Right ventricle myocardium superior (tissue), 1 donor: Measurements from ENCODE around the gene TM4SF1. TPM values are rescaled to one million over a fixed set of nuclear protein-coding genes. Genes with fewer than 3 reads are reported as not detected.
A peak's percentile ranks its signal among the peaks of the same experiment; 100 is the strongest.

Experiments used
- ATAC-seq: fragments of 200-7000 bp; cut with Tn5 transposase; one replicate; pipeline ENCODE4 v1.9.1; 2020; ENCODE audit warnings: mild to moderate bottlenecking; ENCODE audit not compliant: poor library complexity
- DNase-seq: peaks from one replicate; pipeline ENCODE4 v3.0.0-alpha.2; 2020
- intact Hi-C: fragments of 100-400 bp; cut with DNase I; formaldehyde crosslinking; loops from one replicate; pipeline ENCODE4 v1.11.2; 2022
- long read RNA-seq: library from polyadenylated mRNA; unstranded; transcript quantifications from one replicate; pipeline ENCODE4 v2.0.0, GENCODE V29; 2021
- total RNA-seq: library from RNA; stranded (reverse); fragmentation: NEBNext Ultra II Directional; extraction: Animal tissue kit (Norgen Biotek cat#: 25700); gene quantifications from one replicate; pipeline ENCODE4 v1.2.1, GENCODE V29; 2021
- donor health status: DM: no; HTN: yes; CAD: no; lungs with severe emphysema.

TM4SF1 gene, protein sequence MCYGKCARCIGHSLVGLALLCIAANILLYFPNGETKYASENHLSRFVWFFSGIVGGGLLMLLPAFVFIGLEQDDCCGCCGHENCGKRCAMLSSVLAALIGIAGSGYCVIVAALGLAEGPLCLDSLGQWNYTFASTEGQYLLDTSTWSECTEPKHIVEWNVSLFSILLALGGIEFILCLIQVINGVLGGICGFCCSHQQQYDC
- total RNA-seq, result 110 TPM
- long read RNA-seq, transcript TM4SF1-201 (5 exons, 1,771 nt), result major isoform, 222 of 230 reads
- long read RNA-seq, partial matches to known transcripts, result 3 of 230 reads
- long read RNA-seq, other reads (novel, unspliced or antisense), result 1 of 230 reads

- intact Hi-C loops, result no loop called here
These were observed at the start of gene TM4SF1 for GRCh38 chr3:149377408-149378364. Gene TM4SF1 (minus strand): TSS chr3:149377649. CDS start chr3:149377547, 102 bp downstream.

GRCh38 chr3:149426325-149426724 lies 48.9 kb upstream of the TM4SF1 start:
- no peak for ATAC-seq
- intact Hi-C loops, result no loop called here

More at GRCh38 chr3:149377408-149378364, at the start of gene TM4SF1:
- DNase-seq (peak; percentile 54), ATAC-seq (peak; percentile 90)

GRCh38 chr3:149424918-149425317 lies 47.5 kb upstream of the TM4SF1 start:
- DNase-seq (no peak), ATAC-seq (peak; percentile 46)
- intact Hi-C loops, result no loop called here

More at GRCh38 chr3:149426325-149426724, 48.9 kb upstream of the TM4SF1 start:
- DNase-seq, result no peak

DNA sequence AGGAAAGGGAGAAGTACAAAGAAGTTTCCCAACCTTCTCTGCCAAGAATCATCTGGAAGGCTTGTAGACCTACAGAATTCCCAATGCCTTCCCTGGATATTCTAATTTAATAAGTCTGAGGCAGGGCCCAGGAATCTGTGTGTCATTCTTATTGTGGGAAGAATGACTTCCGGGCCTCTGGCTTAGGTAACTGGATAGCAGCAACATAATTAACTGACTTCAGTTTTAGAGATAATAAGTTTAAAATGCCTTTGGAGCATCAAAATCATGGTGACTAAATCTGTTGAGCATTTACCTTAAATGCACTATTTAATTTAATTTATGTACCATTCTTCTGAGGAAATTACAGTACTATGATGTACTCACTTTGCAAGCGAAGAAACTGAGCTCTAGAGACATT lies 44.3 kb upstream of the TM4SF1 start:
- DNase-seq, result no peak
- ATAC-seq, result no peak

DNA sequence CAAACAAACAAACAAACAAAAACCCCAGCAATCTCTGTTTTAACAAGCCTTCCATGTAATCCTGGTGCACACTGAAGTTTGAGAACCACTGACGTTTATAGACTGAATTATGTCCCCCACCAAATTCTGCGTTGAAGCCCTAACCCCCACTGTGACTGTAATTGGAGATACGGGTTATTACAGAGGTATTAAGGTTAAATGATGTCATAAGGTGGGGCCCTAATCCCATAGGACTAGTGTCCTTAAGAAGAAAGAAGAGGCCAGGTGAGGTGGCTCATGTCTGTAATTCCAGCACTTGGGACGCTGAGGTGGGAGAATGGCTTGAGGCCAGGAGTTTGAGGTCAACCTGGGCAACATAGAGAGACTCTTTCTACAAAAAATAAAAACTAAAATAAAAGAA lies 42.4 kb upstream of the TM4SF1 start:
- intact Hi-C loops, result no loop called here
- DNase-seq, result no peak
- ATAC-seq, result no peak

More for the DNA sequence above, 44.3 kb upstream of the TM4SF1 start:
- intact Hi-C loops, result no loop called here

- ATAC-seq (no peak), DNase-seq (no peak)
- intact Hi-C loops, result no loop called here
These were observed 40.3 kb upstream of the TM4SF1 start for GRCh38 chr3:149417727-149418126.

- DNase-seq (no peak), ATAC-seq (no peak)
- intact Hi-C loops, result no loop called here
These were observed 39.7 kb upstream of the TM4SF1 start for GRCh38 chr3:149417174-149417573.

DNA sequence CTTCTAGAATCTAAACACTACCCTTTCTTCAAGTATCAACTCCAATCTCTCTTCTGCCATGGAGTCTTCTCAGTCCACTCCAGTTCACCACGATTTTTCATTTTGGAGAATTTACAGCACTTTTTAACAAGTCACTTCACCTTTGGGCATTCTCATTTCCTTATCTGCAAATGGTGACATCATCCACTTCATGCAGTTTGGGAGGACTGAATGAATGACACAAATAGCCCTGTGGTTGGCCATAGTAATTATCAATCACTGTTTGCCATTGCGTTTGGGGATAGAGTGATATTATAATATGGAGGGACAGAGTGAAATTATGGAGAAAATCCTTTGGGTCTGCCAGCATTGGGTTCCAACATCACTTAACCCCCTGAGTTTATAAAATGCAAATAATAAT lies 38.0 kb upstream of the TM4SF1 start:
- ATAC-seq (no peak), DNase-seq (no peak)
- intact Hi-C loops, result no loop called here

DNA sequence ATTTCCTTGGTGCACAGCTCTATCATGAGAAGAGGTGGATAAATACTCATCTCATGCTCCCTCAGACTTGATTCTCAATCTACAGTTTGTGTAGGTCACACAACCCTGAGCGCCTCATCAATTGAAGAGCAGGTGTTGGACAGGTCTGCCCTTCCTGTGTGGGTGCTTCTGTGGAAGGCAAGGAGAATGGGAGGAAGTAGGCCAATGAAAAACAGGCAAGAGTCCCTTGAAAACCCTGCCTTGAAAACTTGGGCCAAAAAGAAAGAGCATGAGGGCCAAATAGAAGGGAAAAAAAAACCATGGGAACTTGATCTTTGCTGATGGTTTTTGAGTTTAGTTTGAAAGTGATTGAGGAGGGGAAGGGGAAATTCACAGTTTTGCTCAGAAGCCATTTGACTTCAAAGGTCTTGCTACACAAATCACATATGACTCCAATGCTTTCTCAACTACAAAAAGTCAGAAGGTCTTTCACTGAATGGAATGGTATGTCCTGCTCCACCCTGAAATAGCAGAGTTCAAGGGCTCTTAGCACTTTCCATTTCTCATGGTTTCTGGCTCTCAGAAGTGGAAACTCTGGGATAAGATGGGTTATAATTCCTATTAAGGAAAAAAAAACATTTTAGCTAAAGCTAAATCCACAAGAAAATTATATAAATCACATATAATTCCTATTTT lies 37.2 kb upstream of the TM4SF1 start:
- DNase-seq (no peak), ATAC-seq (no peak)
- intact Hi-C loops, result no loop called here

DNA sequence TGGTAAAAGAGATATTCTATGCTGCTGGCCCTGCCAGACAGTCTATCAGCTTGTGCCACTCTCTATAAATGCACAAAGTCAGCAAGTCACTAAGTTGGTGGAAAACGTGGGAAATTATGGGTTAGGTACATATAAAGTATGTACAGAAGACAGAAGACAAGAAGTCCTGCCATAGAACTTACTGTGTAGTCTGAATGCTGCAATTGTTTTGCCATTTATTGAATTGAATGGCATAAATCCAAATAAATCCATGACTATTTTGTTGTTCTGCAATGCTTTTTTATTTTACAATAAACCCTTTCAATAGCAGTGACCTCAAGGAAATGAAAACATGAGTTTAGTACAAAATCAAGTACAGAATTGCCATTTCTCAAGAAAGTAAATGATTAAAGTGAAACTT lies 34.1 kb upstream of the TM4SF1 start:
- DNase-seq (no peak), ATAC-seq (no peak)
- intact Hi-C loops, result no loop called here

GRCh38 chr3:149409351-149409750 lies 31.9 kb upstream of the TM4SF1 start:
- intact Hi-C loops, result no loop called here
- ATAC-seq, result no peak
- DNase-seq, result no peak

- DNase-seq, result no peak
- intact Hi-C loops, result no loop called here
- ATAC-seq, result no peak
These were observed 30.4 kb upstream of the TM4SF1 start for GRCh38 chr3:149407898-149408297.

DNA sequence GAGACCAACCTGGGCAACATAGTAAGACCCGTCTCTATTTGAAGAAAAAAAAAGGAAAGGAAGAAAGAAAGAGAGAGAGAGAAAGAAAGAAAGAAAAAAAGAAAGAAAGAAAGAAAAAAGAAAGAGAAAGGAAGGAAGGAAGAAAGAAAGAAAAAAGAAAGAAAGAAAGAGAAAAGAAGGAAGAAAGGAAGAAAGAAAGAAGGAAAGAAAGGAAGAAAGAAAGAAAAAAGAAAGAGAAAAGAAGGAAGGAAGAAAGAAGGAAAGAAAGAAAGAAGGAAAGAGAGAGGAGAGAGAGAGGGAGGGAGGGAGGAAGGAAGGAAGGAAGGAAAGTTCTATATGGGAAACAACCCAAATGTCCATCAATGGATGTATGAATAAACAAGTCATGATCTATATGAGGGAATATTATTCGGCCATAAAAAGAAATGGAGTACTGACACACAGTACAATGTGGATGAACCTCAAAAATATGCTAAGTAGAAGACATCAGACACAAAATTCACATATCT lies 28.8 kb upstream of the TM4SF1 start:
- ATAC-seq (no peak), DNase-seq (no peak)
- intact Hi-C loops, result no loop called here

DNA sequence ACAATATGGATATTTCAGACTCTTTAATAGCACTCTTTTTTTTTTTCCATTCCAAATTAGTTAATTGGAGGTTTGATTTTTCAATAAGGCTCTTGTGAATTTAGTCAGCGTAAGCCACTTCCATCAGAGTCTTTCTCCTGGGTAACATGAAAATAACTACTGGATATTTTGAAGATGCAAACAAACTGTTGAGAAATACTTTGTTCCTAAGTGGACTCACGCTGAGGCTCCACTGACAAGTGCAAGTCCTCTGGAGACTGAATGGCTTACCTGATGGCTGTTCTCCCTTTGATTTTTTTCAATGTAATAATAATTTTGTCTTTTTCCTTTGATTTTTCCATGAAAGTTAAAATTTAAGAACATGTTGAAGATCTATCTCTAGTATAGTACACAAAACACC lies 26.0 kb upstream of the TM4SF1 start:
- DNase-seq, result no peak
- ATAC-seq, result no peak
- intact Hi-C loops, result no loop called here

DNA sequence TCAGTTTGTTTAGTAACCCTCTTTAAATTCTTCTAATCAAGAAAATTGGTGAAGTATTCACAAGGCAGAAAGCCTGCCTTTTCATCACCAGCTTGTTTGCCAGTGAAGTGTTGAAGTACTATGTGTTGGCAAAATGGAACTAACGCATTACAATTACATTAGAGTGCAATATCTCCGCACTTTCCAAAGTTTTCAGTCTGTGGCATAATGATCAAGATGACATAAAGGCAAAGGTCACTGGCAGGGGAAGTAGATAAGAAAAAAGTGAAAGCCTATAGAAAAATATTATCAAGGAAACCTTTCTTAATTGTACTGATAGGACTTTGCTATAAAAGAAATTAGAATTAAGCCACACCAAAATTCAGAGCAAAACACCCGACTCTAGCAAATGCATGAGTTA lies 25.0 kb upstream of the TM4SF1 start:
- DNase-seq (no peak), ATAC-seq (no peak)
- intact Hi-C loops, result no loop called here

DNA sequence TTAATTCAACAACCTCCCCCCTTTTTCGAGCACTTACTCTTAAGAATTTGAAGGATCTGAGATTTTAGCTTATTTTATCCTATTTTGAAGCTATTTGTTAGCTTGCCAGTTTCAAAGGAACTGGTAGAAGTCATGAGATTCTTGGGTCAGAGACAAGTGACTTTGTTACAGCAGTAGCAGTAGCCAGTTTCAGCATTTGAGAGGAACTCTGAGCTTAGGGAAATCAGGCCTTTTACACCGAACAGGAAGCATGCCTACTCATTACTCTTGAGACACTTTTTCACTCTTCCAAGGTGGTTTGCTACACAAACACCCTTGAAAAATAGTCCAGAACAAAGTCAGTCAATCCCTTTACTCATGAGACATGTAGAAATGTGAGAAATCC lies 24.5 kb upstream of the TM4SF1 start:
- ATAC-seq (no peak), DNase-seq (no peak)
- intact Hi-C loops, result no loop called here

- DNase-seq, result no peak
- intact Hi-C loops, result no loop called here
- no peak for ATAC-seq
These were observed 23.9 kb upstream of the TM4SF1 start for GRCh38 chr3:149401212-149401925.

- intact Hi-C loops, result no loop called here
- ATAC-seq, result no peak
- no peak for DNase-seq
These were observed 23.2 kb upstream of the TM4SF1 start for GRCh38 chr3:149400645-149401044.

- intact Hi-C loops, result no loop called here
- no peak for ATAC-seq
These were observed 20.8 kb upstream of the TM4SF1 start for GRCh38 chr3:149398296-149398695.

More at GRCh38 chr3:149398296-149398695, 20.8 kb upstream of the TM4SF1 start:
- no peak for DNase-seq
